Stimulated activated CD4-positive, alpha-beta T cell treated with anti-CD3 and anti-CD28 coated beads, Interleukin-1b, Interleukin-23, amount 100 ng/mL, for 1 hour (primary cell): Measurements from ENCODE around the gene GPS1.

Experiments used
- DNase-seq, 2 donors: peaks; one replicate each; pipeline ENCODE4 v3.0.0-alpha.2; 2020; ENCODE audit warnings: low read depth in 2 of 2

Gene GPS1

GRCh38 chr17:82078433-82078832 lies 26.7 kb downstream of the GPS1 start:
- no peak for DNase-seq

- no peak for DNase-seq
Observed at GRCh38 chr17:82079001-82079677, 27.4 kb downstream of the GPS1 start.

GRCh38 chr17:82080048-82080788 lies 28.5 kb downstream of the GPS1 start:
- DNase-seq, result no peak

GRCh38 chr17:82080789-82081464 lies 29.2 kb downstream of the GPS1 start:
- no peak for DNase-seq

- no peak for DNase-seq
Observed at GRCh38 chr17:82081546-82081945, 29.8 kb downstream of the GPS1 start.

- no peak for DNase-seq
Observed at GRCh38 chr17:82081966-82082365, 30.3 kb downstream of the GPS1 start.

GRCh38 chr17:82082456-82082855 lies 30.8 kb downstream of the GPS1 start:
- no peak for DNase-seq

- DNase-seq, result no peak
Observed at GRCh38 chr17:82083009-82083408, 31.3 kb downstream of the GPS1 start.

- no peak for DNase-seq
Observed at GRCh38 chr17:82083533-82084359, 32.0 kb downstream of the GPS1 start.

- DNase-seq, result no peak
Observed at GRCh38 chr17:82084373-82085030, 32.8 kb downstream of the GPS1 start.

GRCh38 chr17:82085031-82085861 lies 33.5 kb downstream of the GPS1 start:
- no peak for DNase-seq

- DNase-seq, result no peak
Observed at GRCh38 chr17:82085931-82086764, 34.5 kb downstream of the GPS1 start.

- DNase-seq, result no peak
Observed at GRCh38 chr17:82086941-82087906, 35.5 kb downstream of the GPS1 start.

GRCh38 chr17:82087961-82088837 lies 36.5 kb downstream of the GPS1 start:
- DNase-seq, result no peak

GRCh38 chr17:82088838-82089722 lies 37.4 kb downstream of the GPS1 start:
- DNase-seq, result no peak
